ENCODE data around the gene UMODL1. TPM values are rescaled to one million over a fixed set of nuclear protein-coding genes. Genes with fewer than 3 reads are reported as not detected.

UMODL1 gene
- total RNA-seq, 1 experiment from 2014 or later = not detected

GRCh38 chr21:42169758-42170157 lies 98.6 kb downstream of the UMODL1 start:
- Histone ChIP-seq H2BK12ac (ENCODE audit: insufficient read length, low read depth, low read length) (no peak overlapping the region), H3K14ac (ENCODE audit: insufficient read depth, low read length) (no peak overlapping the region), H2BK20ac (ENCODE audit: low read depth, low read length, poor library complexity, severe bottlenecking) (no peak overlapping the region), H3K18ac (ENCODE audit: insufficient read length, low read depth, low read length) (no peak overlapping the region), H3K23ac (ENCODE audit: insufficient read length, low read depth, low read length) (no peak overlapping the region), H3K27me3 (ENCODE audit: insufficient read depth, low read length) (no peaks in the 10 kb centered on the region), H3K56ac (ENCODE audit: insufficient read length, low read depth, low read length) (no peak overlapping the region), H3K79me1 (ENCODE audit: insufficient read depth, low read depth, low read length, poor library complexity, severe bottlenecking) (no peaks in the 10 kb centered on the region), H4K20me1 (ENCODE audit: control insufficient read depth, insufficient read depth, insufficient read length) (no peaks in the 10 kb centered on the region), H4K91ac (ENCODE audit: insufficient read length, low read depth, low read length) (no peak overlapping the region), H4K8ac (replicated peaks; ENCODE audit: insufficient read length, low read depth, low read length) (no peak overlapping the region), H3K4ac (ENCODE audit: low read depth, low read length) (no peak overlapping the region), H2BK5ac (ENCODE audit: insufficient read length, low read length) (no peak overlapping the region), H2AFZ (ENCODE audit: low read length) (no peak overlapping the region), H3T11ph (ENCODE audit: low read length) (no peak overlapping the region), H3K23me2 (ENCODE audit: insufficient read length, low read depth, low read length, poor library complexity, severe bottlenecking) (no peaks in the 10 kb centered on the region), H3K9me3 (ENCODE audit: control insufficient read depth, low read depth, low read length) (no peaks in the 10 kb centered on the region), H3K27ac (ENCODE audit: insufficient read length, low read depth, low read length) (no peak overlapping the region), H2BK120ac (ENCODE audit: low read depth, low read length, poor library complexity, severe bottlenecking) (no peak overlapping the region), H3K79me2 (ENCODE audit: insufficient read depth, low read length) (no peaks in the 10 kb centered on the region), H4K5ac (ENCODE audit: insufficient read length, low read depth, low read length) (no peak overlapping the region), H2AK5ac (ENCODE audit: insufficient read length, low read length) (no peak overlapping the region), H3K4me2 (ENCODE audit: insufficient read depth, insufficient read length, low read length) (no peak overlapping the region), H3K9ac (ENCODE audit: extremely low read depth, insufficient read length, low read length) (no peak overlapping the region), H3K4me1 (ENCODE audit: insufficient read depth, low read length) (no peaks in the 10 kb centered on the region), H2BK15ac (ENCODE audit: low read depth, low read length) (no peak overlapping the region)
- H3K36me3 Mint-ChIP-seq (ENCODE audit: insufficient read depth in 1 of 3, low read depth in 3 of 3) = no peaks in the 10 kb centered on the region
- H3K27me3 Mint-ChIP-seq (ENCODE audit: low read depth) = no peaks in the 10 kb centered on the region; the same call in 1 of the 2 replicates
- TF ChIP-seq CTCF (conservative IDR thresholded peaks at IDR 0.05) = no peak
- no peak overlapping the region for H3K4me3 Mint-ChIP-seq
- H3K27ac Mint-ChIP-seq = no peak overlapping the region
- DNase-seq = no peak
- H3K4me1 Mint-ChIP-seq = no peaks in the 10 kb centered on the region
- peaks cover 0 to 2% of the 10 kb centered on the region in 2 experiments; a peak in 1 of 5 replicates for H3K9me3 Mint-ChIP-seq
